HepG2 (cell line): ENCODE measurements around the gene XXYLT1. TPM values are rescaled to one million over a fixed set of nuclear protein-coding genes. Genes with fewer than 3 reads are reported as not detected.

ENCODE experiments used
- CREM ChIP-seq, 2 experiments: sonication (generic) in 1 of 2; formaldehyde crosslinking in 1 of 2; IDR thresholded peaks; 2 replicates each; pipeline versions ENCODE4 v1.4.0 to v1.6.1; 2016 to 2020; ENCODE audit warnings: antibody characterized with exemption in 1 of 2, mild to moderate bottlenecking in 1 of 2, missing genetic modification reagents in 1 of 2
- ERF ChIP-seq: IDR thresholded peaks from 2 replicates; pipeline ENCODE4 v1.6.1; 2018; ENCODE audit warnings: missing biosample characterization, missing genetic modification reagents
- FOXP1 ChIP-seq, 2 experiments: fragments of 450-650 bp in 1 of 2; IDR thresholded peaks; 2 replicates each; pipeline ENCODE4 v1.6.1; 2017 to 2018; ENCODE audit warnings: antibody characterized with exemption in 1 of 2
- HOXA3 ChIP-seq: sonication (generic); formaldehyde crosslinking; IDR thresholded peaks from 2 replicates; pipeline ENCODE4 v1.5.0; 2020; ENCODE audit warnings: missing genetic modification reagents
- NAIF1 ChIP-seq: sonication (generic); formaldehyde crosslinking; IDR thresholded peaks from 2 replicates; pipeline ENCODE4 v1.5.0; 2020; ENCODE audit warnings: mild to moderate bottlenecking, missing genetic modification reagents, borderline replicate concordance
- NR2F6 ChIP-seq, 2 experiments: IDR thresholded peaks; 2 replicates each; pipeline ENCODE4 v1.6.1; 2016; ENCODE audit warnings: antibody characterized with exemption in 1 of 2, mild to moderate bottlenecking in 1 of 2
- PHF8 ChIP-seq: sonication (generic); formaldehyde crosslinking; IDR thresholded peaks from 2 replicates; pipeline ENCODE4 v1.5.0; 2020; ENCODE audit warnings: missing genetic modification reagents
- SIX4 ChIP-seq: sonication (generic); formaldehyde crosslinking; IDR thresholded peaks from 2 replicates; pipeline ENCODE4 v1.4.0; 2020; ENCODE audit warnings: missing genetic modification reagents
- SRSF9 ChIP-seq: fragments of 200-400 bp; formaldehyde crosslinking; IDR thresholded peaks from 2 replicates; pipeline ENCODE4 v1.6.1; 2018; ENCODE audit warnings: borderline replicate concordance, mild to moderate bottlenecking, low read depth, low read length; ENCODE audit not compliant: insufficient read depth, poor library complexity, severe bottlenecking
- SYNCRIP ChIP-seq: fragments of 200-400 bp; formaldehyde crosslinking; IDR thresholded peaks from 2 replicates; pipeline ENCODE4 v1.6.1; 2018; ENCODE audit warnings: mild to moderate bottlenecking, low read depth, low read length; ENCODE audit not compliant: insufficient read depth
- ZEB1 ChIP-seq: IDR thresholded peaks from 2 replicates; pipeline ENCODE4 v1.6.1; 2012; ENCODE audit warnings: mild to moderate bottlenecking, low read depth, inconsistent platforms; ENCODE audit not compliant: insufficient replicate concordance
- ZFP36L1 ChIP-seq: sonication (generic); formaldehyde crosslinking; IDR thresholded peaks from 2 replicates; pipeline ENCODE4 v1.8.0; 2022; ENCODE audit warnings: mild to moderate bottlenecking, missing genetic modification reagents, moderate library complexity
- ZMYM4 ChIP-seq: sonication (generic); formaldehyde crosslinking; IDR thresholded peaks from 2 replicates; pipeline ENCODE4 v1.8.1; 2023; ENCODE audit warnings: mild to moderate bottlenecking, missing genetic modification reagents
- ZNF232 ChIP-seq: sonication (generic); formaldehyde crosslinking; IDR thresholded peaks from 2 replicates; pipeline ENCODE4 v1.4.0; 2020; ENCODE audit warnings: missing genetic modification reagents, borderline replicate concordance
- ZNF251 ChIP-seq: sonication (generic); formaldehyde crosslinking; IDR thresholded peaks from 2 replicates; pipeline ENCODE4 v1.9.0; 2021; ENCODE audit warnings: mild to moderate bottlenecking, missing genetic modification reagents
- ZNF3 ChIP-seq: IDR thresholded peaks from 2 replicates; pipeline ENCODE4 v1.7.0; 2017; ENCODE audit warnings: inconsistent platforms
- ZNF605 ChIP-seq: sonication (generic); formaldehyde crosslinking; IDR thresholded peaks from 2 replicates; pipeline ENCODE4 v1.8.0; 2022; ENCODE audit warnings: mild to moderate bottlenecking, missing genetic modification reagents
- ZNF614 ChIP-seq: IDR thresholded peaks from 2 replicates; pipeline ENCODE4 v1.6.1; 2018; ENCODE audit warnings: missing biosample characterization, missing genetic modification reagents, inconsistent platforms, borderline replicate concordance
- ZNF766 ChIP-seq: sonication (generic); formaldehyde crosslinking; IDR thresholded peaks from 2 replicates; pipeline ENCODE4 v1.5.0; 2020; ENCODE audit warnings: missing genetic modification reagents, borderline replicate concordance
- polyA plus RNA-seq, 8 experiments: library from polyadenylated mRNA; depleted of rRNA in 3 of 8; stranded (reverse) in 7 of 8; unstranded in 1 of 8; fragments of >200 nt; fragmentation: Illumina TruSeq in 4 of 8; extraction: Trizol in 4 of 8; gene quantifications; 2 replicates each; pipeline versions ENCODE4 v1.2.1 to v1.2.3, GENCODE V29; 2011 to 2016; ENCODE audit warnings: low read depth in 4 of 8, missing spikeins in 1 of 8, mixed read lengths in 1 of 8; ENCODE audit not compliant: insufficient read depth in 1 of 8
- total RNA-seq, 5 experiments: library from RNA; depleted of rRNA; stranded (reverse); fragments of >200 nt; fragmentation: Illumina TruSeq; extraction: Trizol; gene quantifications; 2 replicates each; pipeline ENCODE4 v1.2.3, GENCODE V29; 2016; ENCODE audit warnings: low read depth in 1 of 5
- TF ChIP-seq, protein P1 (sequence below): IDR thresholded peaks from 2 replicates; pipeline ENCODE4 v1.6.1; 2016
- TF ChIP-seq, protein P2 (sequence below), 2 experiments: sonication (generic) in 1 of 2; formaldehyde crosslinking in 1 of 2; IDR thresholded peaks; 2 replicates each; pipeline versions ENCODE4 v1.4.0 to v1.6.1; 2016 to 2020; ENCODE audit warnings: borderline replicate concordance in 1 of 2, low read depth in 1 of 2, mild to moderate bottlenecking in 1 of 2, missing genetic modification reagents in 1 of 2
- TF ChIP-seq, protein P3 (sequence below): sonication (generic); formaldehyde crosslinking; IDR thresholded peaks from 2 replicates; pipeline ENCODE4 v1.8.1; 2023; ENCODE audit warnings: mild to moderate bottlenecking, missing genetic modification reagents

Gene XXYLT1
- total and polyA plus RNA-seq, 2 of the 13 experiments (the other 11 are each of a cell fraction or from before 2014, with no cell fraction given) = 17.7 to 19.0 TPM

DNA sequence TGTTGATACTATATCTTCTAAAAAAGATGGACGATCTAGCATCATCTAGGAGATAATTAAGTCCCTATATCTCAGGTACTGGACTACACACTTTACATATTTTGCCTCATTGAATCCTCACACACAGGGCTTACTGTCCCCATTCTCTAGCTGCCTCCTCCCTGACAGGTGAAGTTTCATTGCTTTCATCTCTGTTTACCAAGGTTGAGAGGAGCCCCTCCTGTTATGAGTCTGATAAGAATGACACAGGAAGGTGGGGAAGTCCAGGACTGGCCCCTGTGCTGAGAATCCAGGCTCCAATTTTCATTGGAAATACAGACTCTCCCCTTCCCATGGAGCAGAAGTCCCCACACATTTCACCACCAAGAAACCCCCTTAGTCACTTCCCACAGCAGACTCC, 105.2 kb downstream of the XXYLT1 start (continued):
- no peak for TF ChIP-seq SYNCRIP
- no peak for TF ChIP-seq ZNF251
- peak; percentile 70; the same call in 1 of the 2 replicates for TF ChIP-seq ZNF614
- TF ChIP-seq CREM (IDR thresholded peaks at IDR 0.05) = peak; percentile 83
- no peak for TF ChIP-seq CREM (CRISPR knock-in tag; IDR thresholded peaks at IDR 0.05)
- TF ChIP-seq, protein P1, sequence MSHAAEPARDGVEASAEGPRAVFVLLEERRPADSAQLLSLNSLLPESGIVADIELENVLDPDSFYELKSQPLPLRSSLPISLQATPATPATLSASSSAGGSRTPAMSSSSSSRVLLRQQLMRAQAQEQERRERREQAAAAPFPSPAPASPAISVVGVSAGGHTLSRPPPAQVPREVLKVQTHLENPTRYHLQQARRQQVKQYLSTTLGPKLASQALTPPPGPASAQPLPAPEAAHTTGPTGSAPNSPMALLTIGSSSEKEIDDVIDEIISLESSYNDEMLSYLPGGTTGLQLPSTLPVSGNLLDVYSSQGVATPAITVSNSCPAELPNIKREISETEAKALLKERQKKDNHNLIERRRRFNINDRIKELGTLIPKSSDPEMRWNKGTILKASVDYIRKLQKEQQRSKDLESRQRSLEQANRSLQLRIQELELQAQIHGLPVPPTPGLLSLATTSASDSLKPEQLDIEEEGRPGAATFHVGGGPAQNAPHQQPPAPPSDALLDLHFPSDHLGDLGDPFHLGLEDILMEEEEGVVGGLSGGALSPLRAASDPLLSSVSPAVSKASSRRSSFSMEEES (CRISPR knock-in tag) = peak; percentile 74
- TF ChIP-seq ZNF605 (CRISPR knock-in tag) = 0 out of 2 replicates have a peak, but pooled peaks have one; percentile 37
- TF ChIP-seq ZNF3 (CRISPR knock-in tag) = peak; percentile 56
- TF ChIP-seq SIX4 = peak; percentile 79
- TF ChIP-seq ZNF232 = no peak
- no peak for TF ChIP-seq NAIF1 (CRISPR knock-in tag)
- peak; percentile 72 for TF ChIP-seq ERF
- TF ChIP-seq PHF8 = no peak
- TF ChIP-seq HOXA3 (CRISPR knock-in tag) = peak; percentile 68; the same call in 1 of the 2 replicates
- no peak for TF ChIP-seq ZNF766
- peak; percentile 42; the same call in 1 of the 2 replicates for TF ChIP-seq ZMYM4
- TF ChIP-seq FOXP1 (IDR thresholded peaks at IDR 0.05) = no peak
- TF ChIP-seq FOXP1 (CRISPR knock-in tag; IDR thresholded peaks at IDR 0.05) = peak; percentile 96
- TF ChIP-seq, protein P2, sequence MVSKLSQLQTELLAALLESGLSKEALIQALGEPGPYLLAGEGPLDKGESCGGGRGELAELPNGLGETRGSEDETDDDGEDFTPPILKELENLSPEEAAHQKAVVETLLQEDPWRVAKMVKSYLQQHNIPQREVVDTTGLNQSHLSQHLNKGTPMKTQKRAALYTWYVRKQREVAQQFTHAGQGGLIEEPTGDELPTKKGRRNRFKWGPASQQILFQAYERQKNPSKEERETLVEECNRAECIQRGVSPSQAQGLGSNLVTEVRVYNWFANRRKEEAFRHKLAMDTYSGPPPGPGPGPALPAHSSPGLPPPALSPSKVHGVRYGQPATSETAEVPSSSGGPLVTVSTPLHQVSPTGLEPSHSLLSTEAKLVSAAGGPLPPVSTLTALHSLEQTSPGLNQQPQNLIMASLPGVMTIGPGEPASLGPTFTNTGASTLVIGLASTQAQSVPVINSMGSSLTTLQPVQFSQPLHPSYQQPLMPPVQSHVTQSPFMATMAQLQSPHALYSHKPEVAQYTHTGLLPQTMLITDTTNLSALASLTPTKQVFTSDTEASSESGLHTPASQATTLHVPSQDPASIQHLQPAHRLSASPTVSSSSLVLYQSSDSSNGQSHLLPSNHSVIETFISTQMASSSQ (IDR thresholded peaks at IDR 0.05; ENCODE audit: low read depth) = peak; percentile 71
- TF ChIP-seq, protein P2 (CRISPR knock-in tag; IDR thresholded peaks at IDR 0.05; ENCODE audit: borderline replicate concordance) = peak; percentile 73; the same call in 1 of the 2 replicates
- peak; percentile 79 for TF ChIP-seq NR2F6 (IDR thresholded peaks at IDR 0.05)
- TF ChIP-seq NR2F6 (CRISPR knock-in tag; IDR thresholded peaks at IDR 0.05) = peak; percentile 86
- TF ChIP-seq SRSF9 = no peak
- 0 out of 2 replicates have a peak, but pooled peaks have one; percentile 23 for TF ChIP-seq ZFP36L1
- TF ChIP-seq ZEB1 = peak; percentile 89
- TF ChIP-seq, protein P3, sequence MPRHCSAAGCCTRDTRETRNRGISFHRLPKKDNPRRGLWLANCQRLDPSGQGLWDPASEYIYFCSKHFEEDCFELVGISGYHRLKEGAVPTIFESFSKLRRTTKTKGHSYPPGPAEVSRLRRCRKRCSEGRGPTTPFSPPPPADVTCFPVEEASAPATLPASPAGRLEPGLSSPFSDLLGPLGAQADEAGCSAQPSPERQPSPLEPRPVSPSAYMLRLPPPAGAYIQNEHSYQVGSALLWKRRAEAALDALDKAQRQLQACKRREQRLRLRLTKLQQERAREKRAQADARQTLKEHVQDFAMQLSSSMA (CRISPR knock-in tag) = no peak
